GM12873 (cell line): Measurements from ENCODE around the gene RPS4Y2.

ENCODE experiments used
- CTCF ChIP-seq: IDR thresholded peaks from 2 replicates; pipeline ENCODE4 v1.5.1; 2012; ENCODE audit warnings: low read depth, mild to moderate bottlenecking, moderate library complexity, low read length, control low read depth; ENCODE audit not compliant: insufficient read depth; ENCODE audit errors: missing control alignments

RPS4Y2 gene

GRCh38 chrY:20746919-20747318 is 9.0 kb upstream of the RPS4Y2 start:
- no peak for TF ChIP-seq CTCF

- no peak for TF ChIP-seq CTCF
Measured at GRCh38 chrY:20763869-20764268, 8.0 kb downstream of the RPS4Y2 start.

- no peak for TF ChIP-seq CTCF
Measured at GRCh38 chrY:20765117-20765516, 9.2 kb downstream of the RPS4Y2 start.

- TF ChIP-seq CTCF: no peak
Measured at GRCh38 chrY:20770755-20771154, 14.8 kb downstream of the RPS4Y2 start.

- TF ChIP-seq CTCF: no peak
Measured at GRCh38 chrY:20776104-20776503, 20.2 kb downstream of the RPS4Y2 start.

GRCh38 chrY:20780104-20780654 is 24.3 kb downstream of the RPS4Y2 start:
- TF ChIP-seq CTCF: no peak

GRCh38 chrY:20780776-20781175 is 24.9 kb downstream of the RPS4Y2 start:
- TF ChIP-seq CTCF: no peak
